Embryonic facial prominence (tissue), 1 donor: ENCODE data around the gene SLA2.

Source experiments
- DNase-seq: peaks from one replicate; pipeline ENCODE4 v3.0.0-alpha.2; 2016; ENCODE audit errors: extremely low spot score

The SLA2 gene

GRCh38 chr20:36607586-36608387, 38.2 kb downstream of the SLA2 start:
- no peak for DNase-seq

GRCh38 chr20:36606158-36607066, 39.6 kb downstream of the SLA2 start:
- no peak for DNase-seq

- DNase-seq: peak; percentile 96
Observed at GRCh38 chr20:36605399-36606157, 40.4 kb downstream of the SLA2 start, which contains the start of gene RAB5IF. Gene RAB5IF (plus strand): TSS chr20:36605779. CDS start chr20:36605952, 173 bp downstream.

DNA sequence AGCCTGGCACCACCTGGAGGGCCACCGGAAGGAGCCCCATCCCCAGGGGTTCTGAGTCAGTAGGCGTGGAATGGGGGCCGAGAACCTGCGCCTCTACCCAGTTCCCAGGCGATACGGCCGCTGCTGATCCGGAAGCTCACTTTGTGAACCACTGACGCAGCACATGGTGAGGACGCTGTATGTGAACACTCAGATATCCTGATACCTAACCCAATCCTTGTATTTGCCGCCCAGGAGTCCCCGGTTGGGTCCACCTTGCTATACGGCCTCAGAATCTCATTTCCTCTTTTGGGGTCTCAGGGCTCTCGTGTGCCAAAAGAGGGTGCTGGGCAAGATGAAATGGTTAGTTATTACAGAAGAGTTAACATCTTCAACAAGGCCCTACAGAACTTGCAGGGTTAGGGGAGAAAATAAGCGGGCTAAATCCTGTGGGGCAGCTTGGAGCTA, 41.0 kb downstream of the SLA2 start:
- DNase-seq: no peak

DNA sequence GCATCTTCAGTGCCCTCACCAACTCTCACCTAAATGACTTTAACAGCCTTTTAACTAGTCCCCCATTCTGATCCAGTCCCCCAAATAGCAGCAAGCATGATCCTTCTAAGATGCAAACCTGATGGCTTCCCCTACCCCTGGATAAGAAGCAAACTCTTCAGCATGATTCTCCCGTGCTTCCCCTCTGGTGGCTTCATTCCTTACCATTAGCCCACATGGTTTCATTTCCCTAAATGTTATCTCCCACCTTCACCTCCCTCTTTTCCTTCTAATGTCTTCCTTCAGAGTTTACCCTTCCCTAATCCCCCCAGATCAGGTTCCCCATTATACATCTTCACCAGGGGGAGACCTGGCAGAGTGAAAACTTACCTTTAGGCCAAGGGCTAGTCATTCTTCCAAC, 44.5 kb downstream of the SLA2 start:
- DNase-seq: no peak

- no peak for DNase-seq
Observed at GRCh38 chr20:36599912-36600345, 46.1 kb downstream of the SLA2 start.

- DNase-seq: no peak
Observed at GRCh38 chr20:36593347-36593929, 52.6 kb downstream of the SLA2 start.

- DNase-seq: no peak
Observed at GRCh38 chr20:36591854-36592641, 53.9 kb downstream of the SLA2 start.

GRCh38 chr20:36591281-36591680, 54.7 kb downstream of the SLA2 start:
- DNase-seq: no peak

GRCh38 chr20:36587388-36588070, 58.5 kb downstream of the SLA2 start:
- no peak for DNase-seq

- no peak for DNase-seq
Observed at GRCh38 chr20:36585410-36586125, 60.4 kb downstream of the SLA2 start.

- DNase-seq: no peak
Observed at GRCh38 chr20:36584018-36584481, 61.9 kb downstream of the SLA2 start.

DNA sequence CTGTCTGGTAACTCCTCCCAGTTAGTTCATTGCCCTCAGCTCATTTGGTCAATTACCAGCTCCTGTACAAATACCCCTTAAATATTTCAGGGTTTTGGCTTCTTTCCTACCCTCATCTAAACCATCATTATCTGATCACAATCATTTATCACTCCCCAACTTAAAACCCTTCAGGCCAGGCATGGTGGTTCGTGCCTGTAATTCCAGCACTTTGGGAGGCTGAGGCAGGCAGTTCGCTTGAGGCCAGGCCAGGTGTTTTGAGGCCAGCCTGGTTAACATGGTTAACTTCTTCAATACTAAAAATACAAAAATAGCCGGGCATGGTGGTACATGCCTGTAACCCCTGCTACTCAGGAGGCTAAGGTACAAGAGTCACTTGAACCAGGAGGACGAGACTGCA, 63.2 kb downstream of the SLA2 start:
- no peak for DNase-seq

DNA sequence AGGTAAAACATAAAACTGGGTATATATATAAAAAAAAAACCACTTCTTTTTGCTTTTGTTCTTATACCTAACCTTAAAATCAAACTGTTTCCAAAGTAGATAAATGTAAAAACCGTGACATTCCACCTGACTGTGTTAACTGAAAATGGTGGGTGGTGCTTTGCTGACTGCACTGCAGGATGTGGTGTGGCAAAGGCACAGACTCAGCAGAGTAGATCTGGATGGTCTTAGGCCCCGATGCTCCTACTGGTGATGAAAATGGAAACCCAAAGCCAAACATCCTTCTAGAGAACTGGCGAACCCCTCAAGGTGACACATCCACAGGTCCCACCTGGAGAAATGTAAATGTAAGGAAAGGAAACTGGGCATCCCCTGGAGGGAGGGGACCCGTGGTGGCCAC, 63.7 kb downstream of the SLA2 start:
- no peak for DNase-seq

- DNase-seq: no peak
Observed at GRCh38 chr20:36579996-36580545, 65.9 kb downstream of the SLA2 start.

DNA sequence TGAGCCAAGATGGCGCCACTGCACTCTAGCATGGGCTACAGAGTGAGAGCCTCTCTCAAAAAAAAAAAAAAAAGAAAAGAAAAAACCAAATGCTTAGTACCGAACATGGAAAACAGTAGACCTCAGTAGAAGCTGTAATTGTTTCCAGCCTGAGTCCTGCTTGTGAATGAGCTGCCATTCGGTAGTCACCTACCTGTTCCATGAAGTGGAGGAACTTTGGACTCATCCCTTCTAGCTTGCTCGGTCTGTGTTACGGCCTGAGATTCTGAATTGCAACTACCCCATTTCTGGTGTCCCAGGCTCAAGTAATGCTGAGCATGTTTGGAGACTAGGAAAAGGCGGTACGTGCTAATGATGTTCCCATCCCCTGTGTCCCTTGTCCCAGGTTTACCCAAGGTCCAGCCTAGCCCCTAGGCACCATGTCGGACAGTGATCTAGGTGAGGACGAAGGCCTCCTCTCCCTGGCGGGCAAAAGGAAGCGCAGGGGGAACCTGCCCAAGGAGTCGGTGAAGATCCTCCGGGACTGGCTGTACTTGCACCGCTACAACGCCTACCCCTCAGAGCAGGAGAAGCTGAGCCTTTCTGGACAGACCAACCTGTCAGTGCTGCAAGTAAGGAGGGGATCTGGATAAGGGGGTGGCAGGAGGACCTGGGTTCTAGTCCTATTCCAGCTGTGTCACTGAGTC, 67.5 kb downstream of the SLA2 start:
- DNase-seq: no peak

- DNase-seq: no peak
Observed at GRCh38 chr20:36576081-36576445, 69.9 kb downstream of the SLA2 start.

GRCh38 chr20:36574366-36575135, 71.4 kb downstream of the SLA2 start:
- DNase-seq: peak; percentile 34
